Bronchial epithelial cell (primary cell): ENCODE results near the gene U2AF1L4. TPM values are rescaled to one million over a fixed set of nuclear protein-coding genes. Genes with fewer than 3 reads are reported as not detected.

Experiments used
- DNase-seq: peaks from one replicate; pipeline ENCODE4 v3.0.0-alpha.2; 2010; ENCODE audit warnings: low read depth
- FAIRE-seq: peaks from 2 replicates; lab custom pipeline; 2011; peaks lifted over from hg19 to GRCh38; lab: Jason Lieb, UNC
- H3K27me3 ChIP-seq: 2 replicates; pipeline ENCODE4 v1.5.1; 2011; ENCODE audit warnings: low read length; ENCODE audit not compliant: control insufficient read depth, insufficient read depth
- H3K36me3 ChIP-seq: 2 replicates; pipeline ENCODE4 v1.5.1; 2011; ENCODE audit warnings: low read length; ENCODE audit not compliant: control insufficient read depth, insufficient read depth
- H3K4me3 ChIP-seq: 2 replicates; pipeline ENCODE4 v1.5.1; 2011; ENCODE audit warnings: mild to moderate bottlenecking, low read depth, low read length, control low read depth
- CTCF ChIP-seq: IDR thresholded peaks from 2 replicates; pipeline ENCODE4 v1.5.1; 2011; ENCODE audit warnings: mild to moderate bottlenecking, moderate library complexity, low read length, control low read depth, inconsistent platforms; ENCODE audit not compliant: insufficient read depth, severe bottlenecking
- total RNA-seq: library from RNA; depleted of rRNA; stranded (reverse); fragments of >200 nt; gene quantifications from 2 replicates; pipeline ENCODE4 v1.2.1, GENCODE V29; 2014

U2AF1L4 gene
- total RNA-seq, 1 donor from 2014 or later = 14.7 TPM

- no peak overlapping the region for H3K4me3 ChIP-seq
- no peak for FAIRE-seq
- no peak for TF ChIP-seq CTCF
- DNase-seq = no peak
- H3K36me3 ChIP-seq = peaks cover 21% of the 10 kb centered on the region
- no peaks in the 10 kb centered on the region for H3K27me3 ChIP-seq
These were observed 21.4 kb upstream of the U2AF1L4 start for GRCh38 chr19:35766571-35767104.

- FAIRE-seq (no peak), DNase-seq (no peak)
- no peak for TF ChIP-seq CTCF
- Histone ChIP-seq H3K27me3 (no peaks in the 10 kb centered on the region), H3K4me3 (no peak overlapping the region), H3K36me3 (peaks cover 22% of the 10 kb centered on the region)
These were observed 19.5 kb upstream of the U2AF1L4 start for GRCh38 chr19:35764432-35765315.

GRCh38 chr19:35760711-35761349 lies 15.6 kb upstream of the U2AF1L4 start:
- no peak for TF ChIP-seq CTCF
- no peak overlapping the region for H3K4me3 ChIP-seq
- H3K27me3 ChIP-seq = no peaks in the 10 kb centered on the region
- H3K36me3 ChIP-seq = peaks cover 17% of the 10 kb centered on the region
- FAIRE-seq = no peak
- peak; percentile 36 for DNase-seq

- H3K27me3 ChIP-seq = no peaks in the 10 kb centered on the region
- H3K36me3 ChIP-seq = peaks cover 12% of the 10 kb centered on the region
- DNase-seq (no peak), FAIRE-seq (no peak)
- no peak overlapping the region for H3K4me3 ChIP-seq
- TF ChIP-seq CTCF = no peak
These were observed 14.5 kb upstream of the U2AF1L4 start for GRCh38 chr19:35759697-35760096.

- H3K27me3 ChIP-seq = no peaks in the 10 kb centered on the region
- no peak for TF ChIP-seq CTCF
- H3K4me3 ChIP-seq = peak within 1 kb of the TSS; percentile 76
- peak; percentile 98 for DNase-seq
- peak; percentile 95 for FAIRE-seq
- H3K36me3 ChIP-seq = peaks cover 18% of the 10 kb centered on the region
These were observed 12.8 kb upstream of the U2AF1L4 start, which contains the start of gene PROSER3 for GRCh38 chr19:35757749-35758608. Gene PROSER3, plus strand, starts transcription at chr19:35758176. Its CDS starts 40 bp downstream, at chr19:35758216.
